Measurements from ENCODE around the gene PTK7. TPM values are rescaled to one million over a fixed set of nuclear protein-coding genes. Genes with fewer than 3 reads are reported as not detected.
A peak's percentile ranks its signal among the peaks of the same experiment; 100 is the strongest.

Gene PTK7
- total and polyA plus RNA-seq, 3 donors from 2014 or later, result 58.8 to 68.7 (median 60.8) TPM

- WGBS, 2 donors, result 79 to 88% methylated on average over 4 to 6 of the region's 6 CpGs
- TF ChIP-seq POLR2A (IDR thresholded peaks at IDR 0.05) (no peak), CTCF (IDR thresholded peaks at IDR 0.05) (no peak)
- no peaks in the 10 kb centered on the region for H3K36me3 ChIP-seq (ENCODE audit: low read depth, missing control alignments)
- intact Hi-C loops (cut with DNase I; ENCODE audit: low total_unique reads), result no loop called here
- DNase-seq, result no peak
- H3K27ac ChIP-seq, result peak overlapping the region in 1 of 2 donors; percentile 24
- peaks cover 47% of the 10 kb centered on the region for H3K4me1 ChIP-seq
- no peaks in the 10 kb centered on the region for H3K9me3 ChIP-seq
- H3K4me3 ChIP-seq, result no peak overlapping the region
- no peaks in the 10 kb centered on the region for H3K27me3 ChIP-seq
Measured at GRCh38 chr6:43124481-43124880, 48.4 kb downstream of the PTK7 start.

GRCh38 chr6:43125119-43125518, 49.0 kb downstream of the PTK7 start:
- intact Hi-C loops (cut with DNase I; ENCODE audit: low total_unique reads), result no loop called here
- no peaks in the 10 kb centered on the region for H3K27me3 ChIP-seq
- peak overlapping the region in 1 of 2 donors; percentile 24 for H3K27ac ChIP-seq
- peaks cover 52% of the 10 kb centered on the region for H3K4me1 ChIP-seq
- TF ChIP-seq CTCF (IDR thresholded peaks at IDR 0.05), result no peak
- TF ChIP-seq POLR2A (IDR thresholded peaks at IDR 0.05), result no peak
- H3K36me3 ChIP-seq (ENCODE audit: low read depth, missing control alignments), result no peaks in the 10 kb centered on the region
- WGBS, 2 donors, result 40 to 54% methylated on average over 4 to 6 of the region's 6 CpGs
- DNase-seq, result no peak
- H3K4me3 ChIP-seq, result no peak overlapping the region
- no peaks in the 10 kb centered on the region for H3K9me3 ChIP-seq

- DNase-seq, result no peak
- intact Hi-C loops (cut with DNase I; ENCODE audit: low total_unique reads), result no loop called here
- Histone ChIP-seq H3K36me3 (ENCODE audit: low read depth, missing control alignments) (no peaks in the 10 kb centered on the region), H3K4me3 (no peak overlapping the region), H3K27ac (peak overlapping the region in 1 of 2 donors; percentile 24), H3K27me3 (no peaks in the 10 kb centered on the region), H3K9me3 (no peaks in the 10 kb centered on the region), H3K4me1 (peaks cover 52% of the 10 kb centered on the region)
- WGBS, 2 donors, result 33 to 40% methylated on average over 1 of the region's 1 CpG
- TF ChIP-seq CTCF (IDR thresholded peaks at IDR 0.05) (no peak), POLR2A (IDR thresholded peaks at IDR 0.05) (no peak)
Measured at GRCh38 chr6:43125555-43125954, 49.4 kb downstream of the PTK7 start.

GRCh38 chr6:43127180-43127579, 51.1 kb downstream of the PTK7 start:
- Histone ChIP-seq H3K4me3 (no peak overlapping the region), H3K27me3 (no peaks in the 10 kb centered on the region), H3K4me1 (peaks cover 50% of the 10 kb centered on the region), H3K36me3 (ENCODE audit: low read depth, missing control alignments) (no peaks in the 10 kb centered on the region), H3K27ac (no peak overlapping the region), H3K9me3 (no peaks in the 10 kb centered on the region)
- 79 to 83% methylated on average over 12 of the region's 12 CpGs for WGBS, 2 donors
- intact Hi-C loops (cut with DNase I; ENCODE audit: low total_unique reads), result no loop called here
- no peak for DNase-seq
- no peak for TF ChIP-seq POLR2A (IDR thresholded peaks at IDR 0.05)
- no peak for TF ChIP-seq CTCF (IDR thresholded peaks at IDR 0.05)

- no peak for TF ChIP-seq CTCF (IDR thresholded peaks at IDR 0.05)
- no peak for TF ChIP-seq POLR2A (IDR thresholded peaks at IDR 0.05)
- DNase-seq, result peak; percentile 76
- H3K4me3 ChIP-seq, result no peak overlapping the region
- H3K4me1 ChIP-seq, result peaks cover 52% of the 10 kb centered on the region
- H3K36me3 ChIP-seq (ENCODE audit: low read depth, missing control alignments), result no peaks in the 10 kb centered on the region
- no peaks in the 10 kb centered on the region for H3K9me3 ChIP-seq
- WGBS, 2 donors, result 22 to 56% methylated on average over 11 of the region's 11 CpGs
- no peaks in the 10 kb centered on the region for H3K27me3 ChIP-seq
- H3K27ac ChIP-seq, result no peak overlapping the region
- intact Hi-C loops (cut with DNase I; ENCODE audit: low total_unique reads), result no loop called here
Measured at GRCh38 chr6:43127877-43128276, 51.8 kb downstream of the PTK7 start.
